CD4-positive, alpha-beta T cell treated with Interleukin-4 for 4 hours (primary cell): ENCODE data around the gene AMDHD1.
A peak's percentile ranks its signal among the peaks of the same experiment; 100 is the strongest.

Experiments
- DNase-seq: peaks from one replicate; pipeline ENCODE4 v3.0.0-alpha.2; 2020

Gene AMDHD1

DNA sequence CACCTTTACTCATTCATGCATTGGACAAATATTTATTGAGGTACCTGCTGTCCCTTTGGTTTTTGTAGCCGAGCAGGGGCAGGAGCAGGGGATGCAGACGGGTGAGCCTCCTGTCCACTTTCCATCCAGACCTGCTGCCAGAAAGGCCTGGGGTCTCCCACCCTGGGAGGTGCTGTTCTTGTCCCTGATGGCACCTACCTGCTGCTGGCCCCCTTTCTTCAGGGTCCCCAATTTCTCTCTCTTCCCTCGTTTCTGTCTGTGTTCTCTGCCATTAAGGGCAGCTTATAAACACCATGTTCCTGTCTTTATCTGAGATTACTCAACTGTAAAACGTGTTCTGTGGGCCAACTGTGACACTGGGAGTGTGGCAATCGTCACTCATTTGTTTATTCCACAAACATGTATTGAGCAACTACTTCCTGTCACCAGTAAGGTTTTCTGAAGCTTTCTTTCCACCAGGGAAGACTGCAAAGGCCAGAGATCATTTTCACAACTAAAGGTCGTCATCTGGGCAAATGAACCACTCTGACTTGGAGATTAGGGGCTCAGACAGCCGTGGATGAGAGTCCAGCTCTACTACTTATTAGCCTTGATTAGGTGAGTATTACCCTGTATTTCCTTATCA is 53.0 kb downstream of the AMDHD1 start, which contains the start of gene HAL:
Gene HAL, minus strand, starts transcription at position 311 of the 625 bp plus-strand sequence. CDS start 434 bp downstream, outside the sequence.
- no peak for DNase-seq

DNA sequence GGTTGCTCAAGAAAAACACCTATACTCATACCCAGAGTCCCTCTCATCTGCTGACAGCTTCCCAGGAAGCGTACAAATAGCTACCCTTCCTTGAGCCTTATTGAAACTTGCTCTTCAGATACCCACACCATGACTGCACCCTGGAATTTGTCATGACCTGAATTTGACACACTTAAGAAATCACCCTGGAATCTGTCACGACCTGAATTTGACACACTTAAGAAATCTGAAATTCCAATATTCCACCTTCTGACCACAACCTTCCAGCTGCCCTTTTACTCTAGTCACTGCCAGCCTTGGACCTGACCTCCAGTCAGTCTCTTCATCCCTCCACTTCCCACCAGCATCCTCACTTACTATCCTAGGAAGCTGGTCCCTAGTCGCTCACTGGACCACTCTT is 54.1 kb downstream of the AMDHD1 start:
- DNase-seq: no peak

DNA sequence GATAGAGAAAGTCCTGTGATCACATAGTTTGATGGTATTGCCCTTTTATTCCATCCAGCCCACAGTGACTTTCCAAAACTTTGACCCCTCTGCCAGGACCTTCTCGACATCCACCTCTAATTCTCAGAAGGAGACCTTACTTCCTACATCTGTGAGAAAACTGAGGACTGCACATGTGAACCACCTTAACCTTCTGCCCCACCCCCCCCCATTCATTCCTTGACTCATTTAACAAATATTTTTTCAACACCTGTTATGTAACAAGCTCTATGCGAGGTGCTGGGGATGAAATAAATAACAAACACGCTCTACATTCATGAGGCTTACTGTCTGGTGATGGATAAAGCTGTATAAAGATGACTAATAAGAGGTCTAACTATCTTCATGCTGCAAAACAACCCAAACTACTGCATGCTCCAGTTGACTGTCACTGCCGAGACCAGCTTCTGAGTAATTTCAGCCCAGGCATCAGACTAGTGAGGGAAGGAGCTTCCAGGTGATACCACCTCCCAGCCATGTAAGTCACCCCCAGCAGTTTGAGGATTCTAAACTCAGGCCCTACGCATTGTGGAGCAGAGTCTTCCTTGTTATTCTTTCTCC is 54.9 kb downstream of the AMDHD1 start:
- no peak for DNase-seq

DNA sequence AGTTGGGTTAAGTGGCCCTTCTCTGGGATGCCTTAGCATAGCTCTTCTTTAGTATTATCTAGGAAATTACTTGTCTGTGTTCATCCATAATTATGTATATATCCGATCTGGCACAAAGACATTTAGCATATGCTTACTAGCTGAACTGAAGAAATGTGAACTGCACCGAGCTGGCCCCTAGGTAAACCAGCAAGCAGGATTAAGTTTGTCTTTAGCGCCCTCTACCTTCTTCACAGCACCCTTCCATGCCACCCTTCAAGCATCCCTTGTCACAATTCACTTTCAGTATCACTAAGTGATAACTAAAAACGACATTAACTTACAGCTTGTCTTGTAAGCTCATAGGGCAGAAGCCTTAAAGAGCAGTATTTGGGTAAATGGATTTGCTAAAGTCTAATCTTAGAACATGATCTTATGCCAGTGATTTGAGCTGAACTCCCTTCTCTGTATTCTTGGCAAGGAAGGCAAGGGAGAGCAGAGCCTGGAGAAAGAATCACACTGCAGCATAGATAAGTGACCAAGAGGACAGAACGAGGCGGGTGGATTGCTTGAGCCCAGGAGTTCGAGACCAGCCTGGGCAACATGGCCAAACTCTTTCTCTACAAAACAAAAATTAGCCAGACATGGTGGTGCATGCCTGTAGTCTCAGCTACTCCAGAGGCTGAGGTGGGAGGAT is 55.6 kb downstream of the AMDHD1 start:
- DNase-seq: peak; percentile 68

DNA sequence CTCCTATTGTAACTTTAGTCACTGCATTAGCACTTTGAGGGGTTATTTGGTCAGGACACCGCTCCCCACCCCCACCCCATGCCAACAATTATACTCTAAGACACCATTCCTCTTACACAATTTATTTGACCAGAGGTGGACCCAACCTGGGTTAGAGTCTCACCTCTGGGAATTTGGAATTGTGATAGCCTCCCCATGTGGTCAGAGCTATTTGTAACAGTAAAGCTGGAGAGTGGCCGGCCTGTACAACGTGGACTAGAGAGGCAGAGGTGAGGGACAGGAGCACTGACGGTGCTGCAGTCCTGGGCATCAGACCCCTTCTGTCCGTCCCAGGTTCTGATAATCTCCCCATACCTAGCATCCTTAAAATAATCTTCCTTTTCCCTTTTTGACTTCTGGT is 56.4 kb downstream of the AMDHD1 start:
- DNase-seq: no peak

DNA sequence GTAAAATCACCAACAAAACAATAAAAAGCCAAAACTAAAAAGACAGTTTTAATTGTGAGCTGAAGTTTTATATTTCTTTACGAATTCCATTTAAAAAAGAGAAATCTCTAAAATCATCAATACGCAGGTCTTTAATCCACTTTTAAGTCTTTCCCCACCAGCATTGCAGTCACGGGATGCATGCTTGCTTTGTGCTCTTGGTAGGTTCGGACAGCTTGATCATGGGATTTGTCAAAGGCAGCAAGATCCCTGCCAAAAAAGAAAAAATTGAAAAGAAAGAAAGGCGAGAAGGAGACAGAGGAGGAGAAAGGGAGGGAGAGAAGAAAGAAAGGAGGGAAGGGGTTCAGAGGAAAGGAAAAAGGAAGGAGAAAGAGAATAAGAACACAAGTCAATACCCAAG is 57.7 kb downstream of the AMDHD1 start:
- DNase-seq: no peak

DNA sequence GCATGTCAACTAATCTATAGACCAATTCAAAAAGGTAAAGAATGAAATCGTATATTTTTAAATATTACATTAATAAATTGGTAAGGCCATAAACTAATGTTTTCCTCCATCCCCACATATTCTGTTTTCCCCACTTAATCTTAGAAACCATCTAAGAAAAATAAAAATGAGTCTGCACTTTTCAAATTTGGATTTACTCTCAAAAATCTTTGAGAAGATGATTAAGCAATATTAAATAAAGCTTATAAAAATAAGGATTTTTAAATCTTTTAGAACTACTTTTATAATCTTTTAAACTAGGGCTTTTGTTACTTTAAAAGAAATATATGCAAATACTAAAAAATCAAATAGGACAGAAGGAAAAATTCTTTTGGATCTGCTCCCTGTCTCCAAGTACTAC is 63.6 kb downstream of the AMDHD1 start:
- DNase-seq: no peak

DNA sequence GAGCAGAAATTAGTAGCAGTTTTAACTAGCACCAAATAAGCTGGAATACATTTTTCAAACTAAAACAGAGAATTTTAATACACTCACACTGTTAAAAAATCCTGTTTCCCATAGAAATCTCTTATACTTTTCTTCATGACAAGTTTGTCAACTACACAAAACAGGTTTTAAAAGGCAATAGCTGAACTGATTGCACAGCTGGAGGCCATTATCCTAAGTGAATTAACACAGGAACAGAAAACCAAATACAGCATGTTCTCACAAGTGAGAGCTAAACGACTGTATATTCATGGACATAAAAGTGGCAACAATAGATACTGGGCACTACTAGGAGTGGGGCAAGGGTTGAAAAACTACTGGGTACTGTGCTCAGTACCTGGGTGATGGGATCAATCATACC is 64.6 kb downstream of the AMDHD1 start:
- DNase-seq: no peak

DNA sequence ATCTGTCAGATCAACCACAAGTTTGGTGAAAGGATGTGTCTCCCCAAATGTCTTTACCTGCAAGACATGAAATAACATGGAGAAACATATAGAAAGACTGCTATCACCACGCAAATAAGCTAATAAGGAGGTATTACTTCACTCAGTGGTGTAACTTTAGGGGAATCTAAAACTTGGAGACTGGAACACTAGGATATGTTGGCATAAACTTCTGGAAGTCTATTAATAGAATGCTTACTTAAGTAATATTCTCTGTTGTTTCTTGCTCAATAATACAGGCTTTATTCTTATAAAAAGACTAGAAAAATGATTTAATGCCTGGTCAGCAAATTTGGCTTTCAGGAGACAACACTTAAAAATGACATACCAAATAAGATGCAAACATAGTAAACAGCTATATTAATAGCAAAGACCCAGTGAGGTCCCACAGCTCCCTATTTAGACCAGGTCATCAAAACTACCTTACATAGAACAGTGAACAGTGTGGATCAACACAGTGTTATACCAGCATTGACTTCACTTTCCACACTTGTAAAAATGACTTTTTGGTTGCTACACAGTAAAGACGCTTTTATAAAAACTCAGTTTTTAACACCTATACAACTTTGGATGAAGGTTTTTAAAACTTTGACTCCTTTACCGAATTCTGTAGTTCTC is 71.9 kb downstream of the AMDHD1 start:
- no peak for DNase-seq

DNA sequence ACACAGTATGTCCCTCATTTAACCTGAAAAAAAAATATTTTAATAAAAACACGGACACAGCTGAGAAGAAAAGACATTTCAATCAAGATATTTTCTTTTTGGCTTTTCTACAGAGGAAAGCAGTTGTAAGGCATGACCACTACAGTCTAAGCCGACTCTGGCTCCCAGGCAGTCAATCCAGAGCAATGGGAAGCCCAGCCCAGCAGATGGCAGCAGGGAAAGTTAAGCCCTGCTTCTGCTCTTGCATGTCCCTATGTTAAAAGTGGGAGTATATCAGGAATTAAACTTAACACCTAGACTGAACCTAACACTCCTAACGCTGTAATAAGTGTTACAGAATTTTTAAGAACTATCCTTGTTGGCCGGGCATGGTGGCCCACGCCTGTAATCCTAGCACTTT is 72.5 kb downstream of the AMDHD1 start:
- DNase-seq: no peak
